Measurements from ENCODE around the gene RFFL.

RFFL gene

GRCh38 chr17:35088356-35088880 is 24.9 kb upstream of the RFFL start:
- ATAC-seq (ENCODE audit: low read depth) (peak; percentile 6), DNase-seq (ENCODE audit: low spot score in 2 of 2) (peak in 1 of 2 donors; percentile 21)
- H3K9me3 Mint-ChIP-seq = no peaks in the 10 kb centered on the region
- peak overlapping the region; percentile 91 for H3K4me3 Mint-ChIP-seq
- H3K27me3 Mint-ChIP-seq = no peaks in the 10 kb centered on the region
- peak overlapping the region; percentile 98 for H3K27ac Mint-ChIP-seq
- H3K4me1 Mint-ChIP-seq = peaks cover 22% of the 10 kb centered on the region
- H3K36me3 Mint-ChIP-seq = no peaks in the 10 kb centered on the region

- no peak for DNase-seq (ENCODE audit: low spot score in 2 of 2)
These were observed 24.3 kb upstream of the RFFL start for GRCh38 chr17:35087731-35088355.

DNA sequence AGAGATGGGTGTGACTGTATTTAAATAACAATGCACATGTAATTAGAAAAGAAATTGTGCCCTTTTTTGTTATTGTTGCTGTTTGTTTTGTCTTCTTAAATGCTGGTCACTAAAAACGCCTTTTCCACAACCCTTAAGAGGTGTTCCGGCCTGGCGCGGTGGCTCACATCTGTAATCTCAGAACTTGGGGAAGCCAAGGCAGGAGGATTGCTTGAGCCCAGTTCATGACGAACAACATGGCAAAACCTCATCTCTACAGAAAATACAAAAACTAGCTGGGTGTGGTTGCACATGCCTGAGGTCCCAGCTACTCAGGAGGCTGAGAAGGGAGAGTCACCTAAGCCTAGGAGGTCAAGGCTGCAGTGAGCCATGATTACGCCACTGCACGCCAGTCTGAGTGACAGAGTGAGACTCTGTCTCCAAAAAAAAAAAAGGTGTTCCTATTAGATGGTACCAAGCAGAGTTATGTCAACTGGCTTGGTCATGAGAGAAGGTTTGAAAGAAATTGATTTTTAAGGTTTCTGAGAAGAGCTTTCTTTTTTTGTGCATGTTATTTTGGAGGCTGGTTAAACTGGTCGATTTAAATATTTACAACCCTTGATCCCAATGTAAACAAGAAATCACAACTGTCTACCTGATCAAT is 23.5 kb upstream of the RFFL start:
- peaks cover 30% of the 10 kb centered on the region for H3K4me1 Mint-ChIP-seq
- ATAC-seq (ENCODE audit: low read depth) = no peak
- peak overlapping the region; percentile 91 for H3K4me3 Mint-ChIP-seq
- peak overlapping the region; percentile 98 for H3K27ac Mint-ChIP-seq
- H3K36me3 Mint-ChIP-seq = no peaks in the 10 kb centered on the region
- H3K27me3 Mint-ChIP-seq = no peaks in the 10 kb centered on the region
- no peaks in the 10 kb centered on the region for H3K9me3 Mint-ChIP-seq
- DNase-seq (ENCODE audit: low spot score in 2 of 2) = no peak

More at GRCh38 chr17:35087731-35088355, 24.3 kb upstream of the RFFL start:
- H3K27ac Mint-ChIP-seq = peak overlapping the region; percentile 98
- peak overlapping the region; percentile 91 for H3K4me3 Mint-ChIP-seq
- peaks cover 25% of the 10 kb centered on the region for H3K4me1 Mint-ChIP-seq
- H3K36me3 Mint-ChIP-seq = no peaks in the 10 kb centered on the region
- H3K27me3 Mint-ChIP-seq = no peaks in the 10 kb centered on the region
- no peaks in the 10 kb centered on the region for H3K9me3 Mint-ChIP-seq
- no peak for ATAC-seq (ENCODE audit: low read depth)

DNA sequence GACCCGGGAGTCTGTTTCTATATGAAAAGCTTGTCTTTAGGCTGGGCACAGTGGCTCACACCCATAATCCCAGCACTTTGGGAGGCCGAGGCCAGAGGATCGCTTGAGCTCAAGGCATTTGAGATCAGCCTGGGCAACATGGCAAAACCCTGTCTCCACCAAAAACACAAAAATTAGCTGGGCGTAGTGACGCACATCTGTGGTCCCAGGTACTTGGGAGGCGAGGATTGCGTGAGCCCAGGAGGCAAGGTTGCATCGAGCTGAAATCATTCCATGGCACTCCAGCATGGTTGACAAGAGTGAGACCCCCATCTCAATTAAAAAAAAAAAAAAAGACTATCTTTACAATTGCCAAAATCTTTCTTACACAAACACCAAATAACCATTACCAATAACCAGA is 22.7 kb upstream of the RFFL start:
- Mint-ChIP-seq H3K27me3 (no peaks in the 10 kb centered on the region), H3K27ac (peak overlapping the region; percentile 98), H3K4me3 (no peak overlapping the region), H3K4me1 (peaks cover 31% of the 10 kb centered on the region), H3K9me3 (no peaks in the 10 kb centered on the region), H3K36me3 (no peaks in the 10 kb centered on the region)
- no peak for DNase-seq (ENCODE audit: low spot score in 2 of 2)
- ATAC-seq (ENCODE audit: low read depth) = no peak

GRCh38 chr17:35084987-35085386 is 21.5 kb upstream of the RFFL start:
- no peaks in the 10 kb centered on the region for H3K9me3 Mint-ChIP-seq
- H3K36me3 Mint-ChIP-seq = no peaks in the 10 kb centered on the region
- H3K4me1 Mint-ChIP-seq = peaks cover 39% of the 10 kb centered on the region
- ATAC-seq (ENCODE audit: low read depth) (no peak), DNase-seq (ENCODE audit: low spot score in 2 of 2) (no peak)
- H3K27ac Mint-ChIP-seq = no peak overlapping the region
- H3K4me3 Mint-ChIP-seq = no peak overlapping the region
- no peaks in the 10 kb centered on the region for H3K27me3 Mint-ChIP-seq

DNA sequence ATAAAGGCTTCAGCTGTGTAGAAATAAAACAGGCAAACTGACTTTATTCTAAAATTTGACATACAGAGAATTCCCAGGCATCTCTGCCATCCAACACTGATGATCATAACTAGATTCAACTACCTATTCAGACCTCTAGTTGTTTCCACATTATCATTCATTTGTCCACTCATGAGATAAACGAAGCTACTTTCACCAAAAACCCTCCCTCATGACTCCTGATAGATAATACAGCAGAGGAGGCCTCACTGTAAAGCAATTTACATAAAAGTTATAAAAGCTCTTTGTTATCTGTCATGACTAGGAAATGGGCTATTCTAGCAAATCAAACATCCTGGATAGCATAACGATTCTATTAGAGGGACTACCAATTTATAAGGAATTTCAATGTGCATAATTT is 19.6 kb upstream of the RFFL start:
- no peak for ATAC-seq (ENCODE audit: low read depth)
- H3K27ac Mint-ChIP-seq = peak overlapping the region; percentile 9
- H3K4me3 Mint-ChIP-seq = no peak overlapping the region
- no peaks in the 10 kb centered on the region for H3K9me3 Mint-ChIP-seq
- H3K27me3 Mint-ChIP-seq = no peaks in the 10 kb centered on the region
- peaks cover 42% of the 10 kb centered on the region for H3K4me1 Mint-ChIP-seq
- DNase-seq (ENCODE audit: low spot score in 2 of 2) = no peak
- H3K36me3 Mint-ChIP-seq = no peaks in the 10 kb centered on the region

DNA sequence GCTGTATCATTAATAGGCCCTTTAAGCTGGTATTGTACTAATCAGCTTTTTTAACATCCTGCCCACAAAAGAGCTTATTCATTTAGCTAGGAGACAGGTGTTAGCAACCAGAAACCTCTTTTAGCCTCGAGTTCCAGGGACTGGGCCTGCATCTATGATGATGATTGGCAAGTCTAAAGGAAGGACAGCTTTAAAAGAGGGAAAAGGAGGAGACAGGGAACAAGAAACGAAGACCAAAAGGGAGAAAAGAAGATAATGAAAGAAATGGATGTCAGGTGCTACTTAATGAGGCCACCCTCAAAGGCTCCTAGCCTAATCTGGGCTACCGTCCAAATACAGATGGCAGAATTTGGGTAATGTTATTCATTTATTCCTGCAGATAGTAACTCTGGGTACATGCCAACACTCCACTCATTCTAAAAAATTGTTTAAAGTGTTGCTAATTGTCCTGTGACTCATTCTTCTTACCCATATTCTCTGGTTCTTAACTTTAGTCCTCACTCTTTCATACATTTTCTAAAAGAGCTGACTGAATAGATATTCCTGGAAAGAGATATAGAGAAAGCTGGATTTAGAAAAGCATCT is 18.7 kb upstream of the RFFL start:
- DNase-seq (ENCODE audit: low spot score in 2 of 2) (no peak), ATAC-seq (ENCODE audit: low read depth) (no peak)
- no peaks in the 10 kb centered on the region for H3K9me3 Mint-ChIP-seq
- no peak overlapping the region for H3K4me3 Mint-ChIP-seq
- peak overlapping the region; percentile 9 for H3K27ac Mint-ChIP-seq
- peaks cover 36% of the 10 kb centered on the region for H3K4me1 Mint-ChIP-seq
- no peaks in the 10 kb centered on the region for H3K27me3 Mint-ChIP-seq
- H3K36me3 Mint-ChIP-seq = no peaks in the 10 kb centered on the region

DNA sequence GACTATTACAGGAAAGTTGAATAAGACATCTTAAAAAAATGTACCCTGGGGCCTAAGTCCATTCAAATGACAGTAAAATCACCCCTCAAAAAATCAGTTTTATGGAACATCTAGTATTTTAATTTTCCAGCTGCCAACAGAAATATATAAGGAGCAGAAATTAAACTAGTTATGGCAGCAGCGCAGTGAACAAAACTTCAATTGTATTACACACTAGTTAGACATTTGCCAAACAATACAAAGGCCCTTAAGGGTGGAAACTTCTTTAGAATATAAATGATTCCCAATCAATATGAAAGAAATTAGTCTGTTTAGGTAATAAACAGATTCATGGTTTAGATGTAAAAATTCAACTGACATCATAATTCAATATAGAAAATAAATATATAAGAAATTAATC is 18.1 kb upstream of the RFFL start:
- Mint-ChIP-seq H3K27me3 (no peaks in the 10 kb centered on the region), H3K4me3 (no peak overlapping the region), H3K36me3 (no peaks in the 10 kb centered on the region), H3K4me1 (peaks cover 33% of the 10 kb centered on the region), H3K27ac (peak overlapping the region; percentile 9), H3K9me3 (no peaks in the 10 kb centered on the region)
- ATAC-seq (ENCODE audit: low read depth) (no peak), DNase-seq (ENCODE audit: low spot score in 2 of 2) (no peak)

DNA sequence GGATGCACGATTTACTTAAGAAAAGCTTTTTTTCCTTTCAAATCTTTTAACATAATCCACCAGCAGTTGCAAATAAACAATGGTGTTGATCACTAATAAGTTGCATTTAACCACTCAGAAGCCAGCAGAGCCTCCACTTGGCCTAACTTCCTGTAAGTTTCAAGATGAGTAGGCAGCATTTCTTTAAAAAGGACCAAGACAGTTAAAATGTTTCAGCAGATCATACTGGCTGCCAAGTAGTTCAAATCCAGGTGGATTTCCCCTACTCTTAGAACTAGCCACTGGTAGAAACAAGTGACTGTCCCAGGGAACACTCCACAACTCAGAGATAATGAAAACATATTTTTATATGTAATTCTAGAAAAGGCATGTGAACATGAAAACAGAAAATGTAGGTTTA is 17.0 kb upstream of the RFFL start:
- Mint-ChIP-seq H3K27me3 (no peaks in the 10 kb centered on the region), H3K9me3 (no peaks in the 10 kb centered on the region)

GRCh38 chr17:35079547-35080423 is 16.3 kb upstream of the RFFL start:
- Mint-ChIP-seq H3K4me1 (peaks cover 27% of the 10 kb centered on the region), H3K36me3 (no peaks in the 10 kb centered on the region), H3K9me3 (no peaks in the 10 kb centered on the region)

More for the DNA sequence above, 17.0 kb upstream of the RFFL start:
- ATAC-seq (ENCODE audit: low read depth) (peak; percentile 52), DNase-seq (ENCODE audit: low spot score in 2 of 2) (no peak)
- H3K4me3 Mint-ChIP-seq = no peak overlapping the region
- peak overlapping the region; percentile 77 for H3K27ac Mint-ChIP-seq
- H3K4me1 Mint-ChIP-seq = peaks cover 25% of the 10 kb centered on the region
- no peaks in the 10 kb centered on the region for H3K36me3 Mint-ChIP-seq

DNA sequence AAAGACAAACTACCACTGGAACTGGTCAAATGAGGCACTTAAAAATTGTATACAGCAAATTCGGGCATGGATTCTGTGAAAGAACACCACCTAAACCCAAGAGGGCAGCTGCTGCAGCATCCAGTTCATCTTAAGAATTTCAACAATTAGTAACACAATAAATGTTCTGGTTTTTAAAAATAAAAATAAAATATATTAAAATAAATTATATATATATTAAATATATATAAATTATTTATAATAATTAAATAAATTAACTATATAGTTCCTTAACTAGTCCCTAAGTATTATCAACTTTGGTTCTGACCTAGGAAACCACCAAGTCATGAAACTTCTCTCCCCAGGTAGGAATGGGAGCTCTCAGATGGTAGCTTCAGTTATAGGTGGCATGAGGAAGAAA is 13.4 kb upstream of the RFFL start:
- Mint-ChIP-seq H3K27me3 (no peaks in the 10 kb centered on the region), H3K4me3 (no peak overlapping the region), H3K9me3 (no peaks in the 10 kb centered on the region), H3K27ac (no peak overlapping the region), H3K4me1 (peaks cover 31% of the 10 kb centered on the region), H3K36me3 (no peaks in the 10 kb centered on the region)
- DNase-seq (ENCODE audit: low spot score in 2 of 2) (no peak), ATAC-seq (ENCODE audit: low read depth) (no peak)

More at GRCh38 chr17:35079547-35080423, 16.3 kb upstream of the RFFL start:
- Mint-ChIP-seq H3K27ac (no peak overlapping the region), H3K4me3 (no peak overlapping the region), H3K27me3 (no peaks in the 10 kb centered on the region)
- DNase-seq (ENCODE audit: low spot score in 2 of 2) (no peak), ATAC-seq (ENCODE audit: low read depth) (no peak)

GRCh38 chr17:35074711-35075707 is 11.5 kb upstream of the RFFL start:
- H3K36me3 Mint-ChIP-seq = no peaks in the 10 kb centered on the region

More at GRCh38 chr17:35074711-35075707, 11.5 kb upstream of the RFFL start:
- Mint-ChIP-seq H3K27ac (no peak overlapping the region), H3K9me3 (no peaks in the 10 kb centered on the region), H3K27me3 (no peaks in the 10 kb centered on the region), H3K4me1 (peaks cover 24% of the 10 kb centered on the region), H3K4me3 (no peak overlapping the region)
- no peak for DNase-seq (ENCODE audit: low spot score in 2 of 2)
- ATAC-seq (ENCODE audit: low read depth) = no peak

Measured in memory B cell (primary cell).